ENCODE data around the gene SPPL3. TPM values are rescaled to one million over a fixed set of nuclear protein-coding genes. Genes with fewer than 3 reads are reported as not detected.
A peak's percentile ranks its signal among the peaks of the same experiment; 100 is the strongest.
"Not testable (repeated sequence)": the region's sequence is repeated elsewhere in the genome, so short reads cannot be mapped to it uniquely, and the experiment has no call there.

SPPL3 gene
- total RNA-seq, 3 donors from 2014 or later = 21.6 to 28.0 (median 22.8) TPM

- DNase-seq (no peak), ATAC-seq (no peak)
- Mint-ChIP-seq H3K27me3 (ENCODE audit: low read depth) (no peaks in the 10 kb centered on the region), H3K4me3 (no peak overlapping the region), H3K36me3 (ENCODE audit: insufficient read depth) (peaks cover 5% of the 10 kb centered on the region), H3K9me3 (peaks cover 3% of the 10 kb centered on the region), H3K4me1 (ENCODE audit: low read depth) (peaks cover 71% of the 10 kb centered on the region)
Observed at GRCh38 chr12:120853188-120853587, 51.0 kb downstream of the SPPL3 start.

- H3K9me3 Mint-ChIP-seq = no peaks in the 10 kb centered on the region
- no peak for ATAC-seq
- no peaks in the 10 kb centered on the region for H3K27me3 Mint-ChIP-seq (ENCODE audit: low read depth)
- peaks cover 70% of the 10 kb centered on the region for H3K4me1 Mint-ChIP-seq (ENCODE audit: low read depth)
- no peak for DNase-seq
- no peak overlapping the region for H3K4me3 Mint-ChIP-seq
- peaks cover 3% of the 10 kb centered on the region for H3K36me3 Mint-ChIP-seq (ENCODE audit: insufficient read depth)
Observed at GRCh38 chr12:120851944-120852343, 52.2 kb downstream of the SPPL3 start.

GRCh38 chr12:120851444-120851843 is 52.7 kb downstream of the SPPL3 start:
- H3K36me3 Mint-ChIP-seq (ENCODE audit: insufficient read depth) = peaks cover 4% of the 10 kb centered on the region
- no peak for DNase-seq
- ATAC-seq = peak in 1 of 2 donors; percentile 43
- H3K4me1 Mint-ChIP-seq (ENCODE audit: low read depth) = peaks cover 69% of the 10 kb centered on the region
- H3K27me3 Mint-ChIP-seq (ENCODE audit: low read depth) = no peaks in the 10 kb centered on the region
- H3K9me3 Mint-ChIP-seq = no peaks in the 10 kb centered on the region
- no peak overlapping the region for H3K4me3 Mint-ChIP-seq

- Mint-ChIP-seq H3K27me3 (ENCODE audit: low read depth) (no peaks in the 10 kb centered on the region), H3K9me3 (no peaks in the 10 kb centered on the region), H3K4me3 (no peak overlapping the region), H3K4me1 (ENCODE audit: low read depth) (peaks cover 65% of the 10 kb centered on the region), H3K36me3 (ENCODE audit: insufficient read depth) (peaks cover 4% of the 10 kb centered on the region)
- ATAC-seq = no peak
- no peak for DNase-seq
Observed at GRCh38 chr12:120849765-120850164, 54.4 kb downstream of the SPPL3 start.

- Mint-ChIP-seq H3K36me3 (ENCODE audit: insufficient read depth) (peaks cover 2% of the 10 kb centered on the region), H3K4me1 (ENCODE audit: low read depth) (peaks cover 63% of the 10 kb centered on the region), H3K27me3 (ENCODE audit: low read depth) (no peaks in the 10 kb centered on the region), H3K9me3 (no peaks in the 10 kb centered on the region), H3K4me3 (no peak overlapping the region)
- DNase-seq (no peak), ATAC-seq (no peak)
Observed at GRCh38 chr12:120847814-120848213, 56.3 kb downstream of the SPPL3 start.

GRCh38 chr12:120847392-120847791 is 56.8 kb downstream of the SPPL3 start:
- Mint-ChIP-seq H3K4me1 (ENCODE audit: low read depth) (peaks cover 63% of the 10 kb centered on the region), H3K9me3 (no peaks in the 10 kb centered on the region), H3K4me3 (no peak overlapping the region), H3K27me3 (ENCODE audit: low read depth) (no peaks in the 10 kb centered on the region), H3K36me3 (ENCODE audit: insufficient read depth) (peaks cover 2% of the 10 kb centered on the region)
- ATAC-seq (no peak), DNase-seq (no peak)

GRCh38 chr12:120846721-120847120 is 57.4 kb downstream of the SPPL3 start:
- DNase-seq (no peak), ATAC-seq (no peak)
- H3K4me3 Mint-ChIP-seq = no peak overlapping the region
- no peaks in the 10 kb centered on the region for H3K9me3 Mint-ChIP-seq
- H3K4me1 Mint-ChIP-seq (ENCODE audit: low read depth) = peaks cover 63% of the 10 kb centered on the region
- peaks cover 2% of the 10 kb centered on the region for H3K36me3 Mint-ChIP-seq (ENCODE audit: insufficient read depth)
- no peaks in the 10 kb centered on the region for H3K27me3 Mint-ChIP-seq (ENCODE audit: low read depth)

- no peaks in the 10 kb centered on the region for H3K27me3 Mint-ChIP-seq (ENCODE audit: low read depth)
- peaks cover 53% of the 10 kb centered on the region for H3K4me1 Mint-ChIP-seq (ENCODE audit: low read depth)
- peaks cover 4% of the 10 kb centered on the region for H3K36me3 Mint-ChIP-seq (ENCODE audit: insufficient read depth)
Observed at GRCh38 chr12:120845696-120846095, 58.5 kb downstream of the SPPL3 start.

GRCh38 chr12:120844768-120845449 is 59.2 kb downstream of the SPPL3 start:
- peaks cover 8% of the 10 kb centered on the region for H3K36me3 Mint-ChIP-seq (ENCODE audit: insufficient read depth)
- no peaks in the 10 kb centered on the region for H3K27me3 Mint-ChIP-seq (ENCODE audit: low read depth)
- peaks cover 50% of the 10 kb centered on the region for H3K4me1 Mint-ChIP-seq (ENCODE audit: low read depth)
- ATAC-seq = peak; percentile 60 to 67
- no peak for DNase-seq
- no peak overlapping the region for H3K4me3 Mint-ChIP-seq
- H3K9me3 Mint-ChIP-seq = no peaks in the 10 kb centered on the region

More at GRCh38 chr12:120845696-120846095, 58.5 kb downstream of the SPPL3 start:
- Mint-ChIP-seq H3K9me3 (no peaks in the 10 kb centered on the region), H3K4me3 (no peak overlapping the region)
- DNase-seq = no peak
- ATAC-seq = no peak

- H3K4me3 Mint-ChIP-seq = no peak overlapping the region
- H3K9me3 Mint-ChIP-seq = no peaks in the 10 kb centered on the region
- H3K27me3 Mint-ChIP-seq (ENCODE audit: low read depth) = no peaks in the 10 kb centered on the region
- H3K4me1 Mint-ChIP-seq (ENCODE audit: low read depth) = peaks cover 44% of the 10 kb centered on the region
- no peak for DNase-seq
- H3K36me3 Mint-ChIP-seq (ENCODE audit: insufficient read depth) = peaks cover 8% of the 10 kb centered on the region
- ATAC-seq = no peak
Observed at GRCh38 chr12:120844297-120844696, 59.9 kb downstream of the SPPL3 start.

- H3K4me1 Mint-ChIP-seq (ENCODE audit: low read depth) = peaks cover 42% of the 10 kb centered on the region
Observed at GRCh38 chr12:120843472-120843871, 60.7 kb downstream of the SPPL3 start.

GRCh38 chr12:120842595-120842994 is 61.6 kb downstream of the SPPL3 start:
- DNase-seq (no peak), ATAC-seq (no peak)
- Mint-ChIP-seq H3K36me3 (ENCODE audit: insufficient read depth) (peaks cover 8% of the 10 kb centered on the region), H3K4me3 (no peak overlapping the region), H3K4me1 (ENCODE audit: low read depth) (peaks cover 41% of the 10 kb centered on the region), H3K27me3 (ENCODE audit: low read depth) (no peaks in the 10 kb centered on the region), H3K9me3 (no peaks in the 10 kb centered on the region)

More at GRCh38 chr12:120843472-120843871, 60.7 kb downstream of the SPPL3 start:
- no peak overlapping the region for H3K4me3 Mint-ChIP-seq
- peaks cover 8% of the 10 kb centered on the region for H3K36me3 Mint-ChIP-seq (ENCODE audit: insufficient read depth)
- DNase-seq (no peak), ATAC-seq (no peak)
- no peaks in the 10 kb centered on the region for H3K27me3 Mint-ChIP-seq (ENCODE audit: low read depth)
- H3K9me3 Mint-ChIP-seq = no peaks in the 10 kb centered on the region

- Mint-ChIP-seq H3K4me3 (no peak overlapping the region), H3K27me3 (ENCODE audit: low read depth) (no peaks in the 10 kb centered on the region), H3K36me3 (ENCODE audit: insufficient read depth) (peaks cover 6% of the 10 kb centered on the region), H3K9me3 (no peaks in the 10 kb centered on the region), H3K4me1 (ENCODE audit: low read depth) (peaks cover 44% of the 10 kb centered on the region)
- no peak for DNase-seq
- ATAC-seq = no peak
Observed at GRCh38 chr12:120841525-120841924, 62.6 kb downstream of the SPPL3 start.

- H3K9me3 Mint-ChIP-seq = no peaks in the 10 kb centered on the region
- H3K27me3 Mint-ChIP-seq (ENCODE audit: low read depth) = no peaks in the 10 kb centered on the region
- H3K4me1 Mint-ChIP-seq (ENCODE audit: low read depth) = peaks cover 52% of the 10 kb centered on the region
- no peak overlapping the region for H3K4me3 Mint-ChIP-seq
- H3K36me3 Mint-ChIP-seq (ENCODE audit: insufficient read depth) = peaks cover 7% of the 10 kb centered on the region
- ATAC-seq (no peak), DNase-seq (no peak)
Observed at GRCh38 chr12:120839503-120839902, 64.7 kb downstream of the SPPL3 start.

- not testable (repeated sequence) for H3K4me3 Mint-ChIP-seq; H3K9me3 Mint-ChIP-seq; H3K36me3 Mint-ChIP-seq (ENCODE audit: insufficient read depth); H3K27me3 Mint-ChIP-seq (ENCODE audit: low read depth); ATAC-seq; DNase-seq
- peaks cover 53% of the 10 kb centered on the region for H3K4me1 Mint-ChIP-seq (ENCODE audit: low read depth)
Observed at GRCh38 chr12:120838629-120839383, 65.4 kb downstream of the SPPL3 start.
